Stimulated activated CD8-positive, alpha-beta memory T cell treated with anti-CD3 and anti-CD28 coated beads, Interleukin-12 subunit alpha, Interleukin-12 subunit beta, amount 100 ng/mL, for 24 hours (primary cell): Measurements from ENCODE around the gene PLXDC2.
"Not testable (repeated sequence)": the region's sequence is repeated elsewhere in the genome, so short reads cannot be mapped to it uniquely, and the experiment has no call there.

Experiments
- DNase-seq: peaks from one replicate; pipeline ENCODE4 v3.0.0-alpha.2; 2020; ENCODE audit errors: extremely low read depth

Gene PLXDC2

DNA sequence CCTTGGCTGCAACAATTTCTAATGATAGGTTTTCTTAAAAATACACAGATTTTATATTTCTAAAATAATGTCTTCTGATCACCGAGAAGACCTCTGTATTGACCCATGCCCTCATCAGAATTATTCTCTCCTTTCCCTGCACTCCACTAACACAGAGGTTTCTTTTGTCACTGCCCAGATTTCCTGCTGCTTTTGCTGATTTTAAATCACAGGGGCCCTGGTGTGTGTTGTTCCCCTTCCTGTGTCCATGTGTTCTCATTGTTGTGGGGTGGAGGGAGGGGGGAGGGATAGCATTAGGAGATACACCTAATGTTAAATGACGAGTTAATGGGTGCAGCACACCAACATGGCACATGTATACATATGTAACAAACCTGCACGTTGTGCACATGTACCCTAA is 375.2 kb downstream of the PLXDC2 start:
- DNase-seq: not testable (repeated sequence)

DNA sequence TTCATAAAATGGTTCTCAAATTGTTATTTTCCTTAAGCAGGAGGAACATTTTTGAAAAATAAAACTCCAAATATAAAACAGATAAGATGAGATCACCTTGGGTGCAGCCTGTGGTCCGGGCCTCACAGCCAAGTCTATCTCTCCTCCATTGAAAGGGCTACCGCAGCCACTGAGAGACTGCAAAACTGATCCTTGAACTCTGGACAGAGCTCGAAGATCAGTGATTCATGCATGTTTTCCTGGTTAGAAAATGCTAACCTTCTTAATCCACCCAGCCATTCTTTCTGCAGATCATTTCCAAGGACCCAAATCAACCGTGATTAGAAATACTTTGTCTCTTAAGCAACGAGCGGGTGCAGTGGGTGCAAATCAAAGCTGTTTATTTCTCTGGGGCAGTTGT is 378.8 kb downstream of the PLXDC2 start:
- no peak for DNase-seq

DNA sequence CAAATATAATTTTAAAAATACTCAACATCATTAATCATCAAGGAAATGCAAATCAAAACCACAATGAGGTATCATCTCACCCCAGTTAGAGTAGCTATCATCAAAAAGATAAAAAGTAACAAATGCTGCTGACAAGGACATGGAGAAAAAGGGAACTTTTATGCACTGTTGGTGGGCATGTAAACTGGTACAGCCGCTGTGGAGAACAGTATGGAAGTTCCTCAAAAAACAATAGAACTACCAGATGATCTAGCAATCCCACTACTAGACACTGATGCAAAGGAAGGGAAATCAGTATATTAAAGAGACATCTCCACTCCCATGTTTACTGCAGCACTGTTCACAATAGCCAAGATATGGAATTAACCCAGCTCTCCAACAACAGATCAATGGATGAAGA is 384.5 kb downstream of the PLXDC2 start:
- DNase-seq: no peak

DNA sequence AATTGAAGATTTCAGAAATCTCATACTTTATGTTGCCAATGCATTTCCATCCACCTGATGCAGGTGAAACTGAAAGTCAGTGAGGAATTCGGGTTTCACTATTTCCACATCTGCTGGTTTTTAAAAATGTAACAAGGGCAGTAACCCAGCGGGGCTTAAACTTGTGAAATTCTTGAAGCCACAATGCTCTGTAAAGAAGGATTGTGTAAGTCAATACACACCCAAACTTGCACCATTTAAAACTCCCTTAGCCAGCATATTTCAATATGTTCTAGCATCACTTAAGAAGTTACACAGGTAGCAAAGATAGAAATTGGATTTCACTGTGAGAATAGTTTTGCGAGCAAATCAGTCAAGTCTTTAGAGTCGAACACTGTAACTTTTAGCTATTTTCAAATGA is 386.1 kb downstream of the PLXDC2 start:
- DNase-seq: no peak

DNA sequence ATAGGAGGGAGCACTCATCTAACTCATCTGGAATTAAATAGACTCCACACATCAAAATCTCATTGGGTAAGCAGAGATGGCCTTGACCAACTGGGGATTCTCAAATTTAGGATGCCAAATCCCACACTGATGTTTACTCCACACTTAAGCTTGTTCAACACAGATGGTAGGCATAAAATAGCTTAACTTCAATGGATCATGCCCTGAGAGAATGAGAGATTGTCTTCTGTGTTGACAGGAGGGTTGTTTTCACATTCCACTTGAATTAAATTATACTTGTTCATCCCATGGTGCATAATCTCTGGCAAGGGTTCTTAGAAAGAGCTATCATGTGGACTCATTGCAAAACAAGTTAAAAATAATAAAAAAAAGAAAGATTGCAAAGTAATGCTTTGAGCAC is 391.4 kb downstream of the PLXDC2 start:
- no peak for DNase-seq

DNA sequence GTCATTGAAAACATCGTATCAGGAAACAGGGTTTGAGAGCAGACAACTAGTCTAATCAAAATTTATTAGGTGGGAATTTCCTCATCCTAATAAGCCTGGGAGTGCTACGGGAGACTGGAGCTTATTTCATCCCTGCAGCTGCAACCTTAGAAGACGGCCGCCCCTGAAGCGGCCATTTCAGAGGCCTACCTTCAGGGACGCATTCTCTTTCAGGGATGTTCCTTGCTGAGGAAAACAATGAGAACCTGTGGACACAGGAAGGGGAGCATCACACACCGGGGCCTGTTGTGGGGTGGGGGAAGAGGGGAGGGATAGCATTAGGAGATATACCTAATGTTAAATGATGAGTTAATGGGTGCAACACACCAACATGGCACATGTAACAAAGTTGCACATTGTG is 392.9 kb downstream of the PLXDC2 start:
- not testable (repeated sequence) for DNase-seq

DNA sequence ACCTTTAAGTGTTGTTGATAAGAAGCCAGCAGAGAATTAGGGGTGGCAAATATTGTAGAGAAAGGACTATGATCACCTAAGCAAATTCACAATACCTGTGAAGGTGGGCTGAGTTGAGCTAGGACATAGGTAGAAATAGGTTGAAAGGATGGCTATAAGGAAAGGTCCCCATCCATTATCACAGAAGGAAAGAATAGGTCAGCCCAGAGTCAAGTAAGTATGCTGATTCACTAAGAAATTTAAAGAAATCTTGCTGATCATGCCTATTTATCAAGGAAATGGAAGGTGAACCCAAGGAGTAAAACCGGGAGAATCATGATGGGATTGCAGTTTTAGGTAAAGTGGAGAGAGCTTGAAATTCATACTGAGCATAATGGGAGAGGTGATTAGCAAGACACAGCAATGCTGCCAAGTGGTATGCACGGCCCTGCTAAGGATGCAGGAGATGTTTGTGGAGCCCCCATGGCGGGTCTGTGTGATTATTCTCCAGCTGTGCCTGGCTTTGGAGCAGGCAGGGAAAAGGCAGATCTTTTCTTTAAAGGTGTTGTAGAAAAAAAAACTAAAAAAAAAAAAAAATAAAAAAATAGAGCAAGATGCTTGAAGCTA is 399.4 kb downstream of the PLXDC2 start:
- no peak for DNase-seq

DNA sequence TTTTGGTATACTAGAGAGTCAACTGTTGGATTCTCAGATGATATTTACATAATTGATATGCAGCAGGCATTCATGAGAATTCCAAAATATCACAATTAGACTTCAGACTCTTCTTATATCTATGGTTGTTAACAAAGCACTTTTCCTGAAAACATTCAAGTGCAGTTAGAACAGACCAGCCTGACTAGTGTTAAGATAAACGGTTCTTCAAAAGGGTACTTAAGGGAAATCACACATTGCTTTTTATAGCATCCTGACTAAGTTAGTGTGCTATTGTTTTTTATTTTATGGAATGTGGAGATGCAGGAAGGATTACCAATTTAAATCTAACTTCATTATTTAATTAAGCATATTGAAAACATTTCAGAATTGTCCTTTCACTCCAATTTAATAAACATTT is 405.1 kb downstream of the PLXDC2 start:
- DNase-seq: no peak

DNA sequence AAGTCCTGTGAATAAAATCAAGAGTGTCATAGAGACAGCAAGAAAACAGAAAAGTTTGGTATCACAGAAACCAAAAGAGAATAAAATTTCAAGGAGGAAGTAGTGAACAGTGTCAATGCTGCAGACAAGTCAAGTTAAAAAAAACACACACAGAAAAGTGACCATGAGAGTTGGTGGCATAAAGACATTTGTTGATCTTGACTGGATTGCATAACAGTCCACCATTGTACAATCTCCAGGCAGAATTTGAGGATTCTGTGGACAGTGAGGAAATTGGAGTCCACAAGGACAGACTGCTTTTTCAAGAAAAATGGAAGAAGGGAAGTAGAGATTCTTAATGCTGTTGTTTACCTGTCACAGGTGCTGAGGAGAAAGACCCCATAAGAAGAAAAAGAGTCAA is 412.5 kb downstream of the PLXDC2 start:
- no peak for DNase-seq

DNA sequence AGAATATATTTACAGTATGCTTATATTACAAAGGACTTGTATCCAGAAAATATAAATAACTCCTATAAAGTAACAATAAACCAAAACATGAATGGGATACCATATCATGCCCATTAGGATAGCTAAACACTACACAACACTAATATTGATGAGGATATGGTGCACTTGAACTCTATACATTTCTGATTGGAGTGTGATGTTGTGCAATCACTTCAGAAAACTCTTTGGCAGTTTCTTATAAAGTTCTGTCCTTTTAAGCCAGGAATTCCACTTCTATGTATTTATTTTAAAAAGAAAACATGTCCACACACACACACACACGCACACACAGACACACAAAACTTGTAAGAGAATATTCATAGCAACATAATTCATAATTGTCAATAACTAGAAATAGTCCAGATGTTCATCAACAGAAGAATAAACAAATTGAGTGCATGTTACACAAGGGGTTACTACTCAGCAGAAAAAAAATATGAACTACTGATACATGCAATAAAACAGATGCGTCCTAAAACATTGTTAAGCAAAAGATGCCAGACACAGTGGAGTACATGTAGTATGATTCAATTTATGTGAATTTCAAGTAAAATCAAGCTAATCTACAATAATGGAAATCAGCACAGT is 416.0 kb downstream of the PLXDC2 start:
- no peak for DNase-seq

DNA sequence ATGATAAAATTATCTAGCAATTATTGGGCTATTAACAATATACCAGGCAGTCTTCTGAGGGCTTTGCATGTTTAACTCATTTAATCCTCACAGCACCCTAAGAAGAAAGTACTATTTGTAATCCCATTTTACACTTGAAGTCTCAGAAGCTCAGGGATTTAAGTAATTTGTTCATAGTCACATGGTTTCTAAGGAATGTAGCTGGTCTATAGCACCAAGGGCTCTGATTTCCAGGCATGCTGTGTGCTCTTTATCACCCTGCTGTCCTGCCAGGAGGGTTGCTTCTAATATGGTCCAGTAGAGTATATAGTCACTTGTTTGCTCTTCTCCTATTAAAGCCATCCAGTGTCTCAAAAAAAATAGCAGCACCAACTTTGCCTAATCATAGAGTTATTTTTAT is 417.2 kb downstream of the PLXDC2 start:
- DNase-seq: no peak

DNA sequence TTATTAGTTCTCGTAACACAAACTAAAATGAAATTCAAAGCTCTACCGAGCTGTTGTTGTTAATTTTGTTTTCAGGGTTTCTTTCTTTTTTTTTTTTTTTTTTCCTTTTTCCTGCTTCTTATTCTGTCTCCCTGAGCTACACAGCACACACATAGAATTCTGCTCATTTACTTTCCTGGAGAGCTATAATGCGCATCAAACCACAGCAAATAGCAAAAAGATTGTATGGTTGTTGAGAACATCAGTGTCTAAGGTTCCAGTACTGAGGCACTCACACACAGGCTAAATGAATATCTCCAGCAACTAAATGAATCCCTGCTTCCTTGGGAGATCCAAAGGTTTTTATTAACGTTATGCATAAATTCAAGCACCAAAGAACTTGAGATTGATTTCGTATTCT is 418.3 kb downstream of the PLXDC2 start:
- DNase-seq: no peak

DNA sequence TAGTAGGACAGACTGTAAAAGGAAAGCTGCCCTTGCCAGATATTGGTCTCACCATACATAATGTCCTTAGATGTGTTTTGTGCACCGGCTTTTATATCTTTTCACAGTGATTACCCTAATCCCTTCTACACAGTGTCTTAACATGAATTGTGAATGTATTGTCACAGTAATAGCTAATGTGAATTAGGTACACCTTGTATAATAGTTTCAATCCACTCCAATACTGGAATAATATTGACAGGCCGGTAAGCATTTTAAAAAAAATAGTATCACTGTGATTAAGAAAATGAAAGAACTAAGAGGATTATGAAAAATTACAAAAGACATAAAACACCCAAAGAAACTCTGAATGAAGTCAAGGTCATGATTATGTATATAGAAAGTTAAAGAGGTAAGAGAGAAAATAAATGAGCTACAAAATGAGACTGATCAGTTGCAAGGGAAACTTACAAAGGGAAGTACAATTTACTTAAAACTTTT is 420.9 kb downstream of the PLXDC2 start:
- no peak for DNase-seq

DNA sequence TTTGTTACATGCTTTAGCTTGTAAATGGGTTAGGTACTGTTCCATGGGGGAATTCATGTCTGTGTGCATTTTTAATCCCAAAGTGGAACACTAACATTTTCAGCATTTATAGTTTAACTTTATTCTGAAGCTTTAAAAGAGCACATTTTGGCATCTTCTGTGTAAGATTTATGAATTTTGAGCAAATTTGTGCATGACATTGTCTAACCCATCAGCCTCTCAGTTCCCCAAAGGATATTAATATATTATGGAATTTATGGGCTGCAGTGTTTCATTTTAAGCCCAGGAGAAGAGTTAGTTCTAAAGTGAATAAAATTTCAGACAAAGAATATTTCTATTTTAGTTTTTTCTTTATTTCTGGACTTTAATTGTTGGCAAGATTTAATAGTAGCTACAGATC is 421.4 kb downstream of the PLXDC2 start:
- no peak for DNase-seq

DNA sequence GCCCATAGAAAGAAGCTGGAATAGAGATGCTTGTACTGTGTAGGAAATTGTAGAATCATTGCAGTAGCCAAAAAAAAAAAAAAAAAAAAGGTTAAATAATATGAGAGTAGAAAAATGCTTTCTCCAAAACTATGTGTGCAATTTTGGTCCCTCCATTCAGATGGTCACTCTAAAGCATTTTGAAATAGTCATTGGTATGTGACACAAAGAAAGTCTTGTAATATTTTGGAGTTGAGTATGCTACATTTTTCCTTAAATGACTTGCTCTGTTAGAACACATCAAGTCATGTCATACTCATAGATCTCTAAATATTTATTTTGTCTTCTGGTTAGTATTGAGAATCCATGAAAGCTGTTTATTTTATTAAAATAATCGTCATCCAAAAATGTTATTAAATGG is 424.4 kb downstream of the PLXDC2 start:
- DNase-seq: no peak

DNA sequence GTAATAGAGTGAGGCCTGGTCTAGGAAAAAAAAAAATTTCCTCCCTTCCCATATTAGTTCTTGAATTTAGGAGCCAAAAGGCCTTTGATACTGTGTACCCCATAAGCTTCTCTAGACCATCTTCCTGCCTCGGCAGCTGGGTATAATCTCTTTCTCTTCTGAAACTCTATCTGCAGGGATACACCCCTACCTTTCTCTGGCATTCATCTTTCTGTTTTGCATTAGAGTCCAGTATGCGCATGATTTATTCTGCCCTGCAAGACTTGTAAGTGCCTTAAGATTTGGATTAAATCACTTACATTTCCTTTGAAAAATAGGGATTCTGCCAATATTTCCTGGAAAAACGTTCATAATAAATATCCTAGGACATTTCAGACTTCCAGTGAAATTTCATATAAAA is 431.2 kb downstream of the PLXDC2 start:
- DNase-seq: no peak

DNA sequence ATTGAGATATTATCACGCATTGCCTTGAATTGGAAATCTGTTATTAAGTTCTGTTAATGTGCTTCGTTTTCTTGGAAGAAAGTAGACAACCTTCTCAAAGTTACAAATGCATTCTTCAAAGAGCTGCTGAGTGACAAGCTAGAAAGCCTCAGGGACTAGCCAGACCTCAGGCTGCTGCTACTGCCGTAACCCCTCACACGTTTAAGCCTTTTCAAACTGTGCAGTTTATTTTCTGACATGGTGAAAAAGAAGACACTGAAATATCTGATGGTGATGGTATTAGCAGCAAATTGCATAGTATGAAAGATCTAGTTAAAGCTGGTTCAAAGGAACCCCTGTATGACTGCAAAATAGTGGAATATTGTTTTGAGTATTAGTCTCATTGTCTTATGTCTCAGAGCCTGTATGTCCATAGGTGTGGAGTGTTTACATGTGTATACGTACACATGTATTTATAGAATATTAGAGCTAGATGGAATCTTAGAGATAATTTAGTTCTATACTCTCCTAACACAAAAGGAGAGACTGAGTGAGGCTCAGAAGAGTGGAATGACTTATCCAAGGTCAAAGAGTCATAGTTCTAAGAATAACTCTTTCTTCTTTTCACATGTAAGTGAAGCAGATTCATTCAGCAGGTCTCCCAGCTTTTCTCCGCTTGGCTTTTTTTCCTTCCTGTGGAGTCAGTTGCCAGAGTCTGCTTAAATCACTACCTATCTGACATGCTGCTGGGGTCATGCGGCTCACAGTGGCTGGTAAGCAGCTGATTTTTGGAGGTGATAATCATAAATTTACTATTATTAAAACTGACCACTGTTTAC is 431.9 kb downstream of the PLXDC2 start:
- no peak for DNase-seq

DNA sequence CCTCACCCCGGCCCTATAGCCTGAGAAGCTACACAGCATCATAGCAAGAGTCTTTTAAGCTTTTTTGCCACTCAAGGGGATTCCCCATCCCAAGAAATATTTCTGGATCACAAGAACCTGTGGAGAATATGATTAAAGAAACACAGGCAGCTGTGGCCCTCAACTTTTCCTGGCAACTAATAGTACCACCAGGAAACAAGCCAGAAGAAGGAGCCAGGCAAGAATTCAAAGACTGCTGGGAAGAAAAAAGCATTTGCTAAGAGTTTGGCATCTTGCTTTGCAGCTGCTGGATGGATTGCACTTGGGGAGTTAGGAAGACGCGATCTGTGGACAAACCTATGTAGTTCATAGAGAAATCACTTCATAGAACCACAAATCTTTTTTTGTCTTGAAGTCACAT is 437.8 kb downstream of the PLXDC2 start:
- no peak for DNase-seq

DNA sequence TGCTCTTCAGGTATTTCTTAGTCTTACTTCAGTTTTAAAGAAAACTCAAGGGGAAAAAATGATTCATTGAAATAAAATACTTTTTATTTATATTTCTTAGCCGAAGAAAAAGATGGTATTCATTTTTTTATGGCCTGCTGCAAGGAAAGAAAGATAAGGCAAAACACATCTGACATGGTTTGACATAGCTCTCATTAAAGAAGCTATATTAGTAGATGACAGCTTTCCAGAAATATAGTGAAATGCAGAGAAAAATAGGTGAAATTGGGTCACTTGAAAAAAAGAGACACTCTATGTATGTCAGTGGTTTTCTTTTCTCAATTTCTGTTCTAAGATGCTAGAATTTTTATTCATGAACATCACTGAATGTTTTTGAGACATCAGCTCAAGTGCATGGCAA is 438.3 kb downstream of the PLXDC2 start:
- no peak for DNase-seq

DNA sequence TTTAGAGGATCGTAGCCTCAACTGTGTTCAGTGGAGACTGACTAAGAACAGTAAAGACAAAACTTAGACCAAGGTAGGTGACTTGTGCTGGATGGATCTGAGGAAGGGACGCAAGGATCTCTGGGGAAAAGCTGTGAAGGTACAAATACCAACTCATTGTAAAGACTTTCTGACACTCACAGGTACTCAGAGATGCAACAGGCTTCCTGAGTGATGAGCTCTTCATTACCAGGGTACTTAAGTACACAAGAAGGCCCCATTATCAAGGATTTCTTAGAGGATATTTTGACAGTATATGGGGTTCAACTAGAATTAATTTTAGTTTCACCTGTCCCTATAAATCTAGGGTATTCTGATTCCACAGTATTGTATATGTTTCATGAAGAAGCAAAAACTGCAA is 440.7 kb downstream of the PLXDC2 start:
- no peak for DNase-seq

DNA sequence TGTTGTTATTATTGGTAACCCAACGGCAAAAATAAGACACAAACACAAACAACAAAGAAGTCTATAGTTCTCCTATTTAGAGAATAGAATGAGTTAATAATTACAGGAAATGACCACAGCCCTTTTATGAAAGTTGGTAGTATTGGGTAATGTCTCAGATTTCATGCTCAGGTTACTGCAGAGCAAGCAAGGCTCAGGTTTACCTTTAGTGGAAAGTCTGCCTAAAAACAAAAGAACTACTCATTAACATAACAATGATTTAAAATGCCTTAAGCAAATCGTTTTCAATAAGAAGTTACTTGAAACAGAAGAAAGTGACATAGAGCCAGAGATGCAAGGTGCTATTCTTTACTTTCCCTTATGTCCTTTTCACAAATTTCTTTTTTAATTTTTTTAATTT is 441.2 kb downstream of the PLXDC2 start:
- no peak for DNase-seq

DNA sequence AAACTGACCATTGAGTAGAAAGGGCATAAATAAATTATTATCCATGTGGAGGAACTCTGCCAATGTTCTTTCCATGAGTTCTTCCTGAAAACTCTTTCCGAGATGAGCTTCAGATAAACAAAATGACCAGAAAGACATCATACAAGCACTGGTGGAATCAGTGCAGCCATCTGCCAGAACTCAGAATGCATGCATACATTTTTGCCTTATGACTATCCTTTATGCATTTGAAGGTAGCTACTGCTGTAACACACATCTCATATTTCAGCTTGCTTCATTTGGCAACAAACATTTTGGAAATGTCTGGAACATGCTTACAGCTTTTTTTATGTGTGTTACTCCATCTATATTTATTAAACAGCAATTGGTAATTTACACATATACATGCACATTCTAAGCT is 448.9 kb downstream of the PLXDC2 start:
- DNase-seq: no peak

DNA sequence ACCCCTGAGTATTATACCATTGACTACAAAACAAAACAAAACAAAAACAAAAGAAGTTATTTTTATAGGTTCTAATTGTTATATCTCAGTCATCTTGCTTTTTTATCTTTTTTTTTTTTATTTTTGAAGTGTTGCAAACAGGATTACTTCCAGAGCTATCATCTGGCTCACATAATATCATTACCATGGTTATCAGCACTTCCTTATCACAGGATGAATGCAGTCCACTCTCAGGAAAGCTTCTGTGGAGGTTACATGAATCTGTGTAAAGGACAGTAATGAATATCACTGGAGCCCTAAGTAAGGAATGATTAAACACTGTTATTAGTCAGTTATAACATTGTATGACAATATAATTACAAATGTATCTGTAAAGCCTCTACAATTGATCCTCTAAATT is 451.5 kb downstream of the PLXDC2 start:
- no peak for DNase-seq
